HepG2 (cell line): ENCODE measurements around the gene SPRYD3.

ENCODE experiments used
- BRD4 ChIP-seq: sonication (generic); formaldehyde crosslinking; IDR thresholded peaks from 2 replicates; pipeline ENCODE4 v1.4.0; 2020; ENCODE audit warnings: missing genetic modification reagents
- ELF1 ChIP-seq: sonication (generic); formaldehyde crosslinking; IDR thresholded peaks from 2 replicates; pipeline ENCODE4 v1.4.0; 2020; ENCODE audit warnings: missing genetic modification reagents

DNA sequence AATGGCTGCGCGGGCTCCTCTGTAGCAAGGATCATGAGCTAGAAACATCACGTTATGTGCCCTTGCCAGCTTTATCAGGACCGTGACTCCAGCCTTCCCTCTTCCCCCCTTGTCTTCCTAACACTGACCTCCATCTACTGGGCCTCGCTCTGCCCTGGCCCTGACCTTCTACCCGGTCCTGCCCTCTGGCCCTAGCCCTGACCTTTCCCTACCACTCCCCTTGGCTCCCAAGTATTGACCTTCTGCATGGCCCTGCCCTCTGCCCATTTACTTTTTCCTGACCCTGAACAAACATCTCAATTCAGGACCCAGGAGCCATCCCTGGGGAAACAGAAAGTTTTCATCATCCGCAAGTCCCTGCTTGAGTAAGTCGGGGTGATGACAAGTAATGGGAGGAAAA is 26.1 kb upstream of the SPRYD3 start:
- TF ChIP-seq BRD4 (CRISPR knock-in tag) (no peak), ELF1 (CRISPR knock-in tag) (no peak)
